PC-9 (cell line): ENCODE results near the gene FGFR2. TPM values are rescaled to one million over a fixed set of nuclear protein-coding genes. Genes with fewer than 3 reads are reported as not detected.

Experiments
- BruUV-seq: library from RNA; stranded (reverse); fragments of 400-500 nt; replicated peaks from 2 replicates; lab custom pipeline; 2021; lab: Mats Ljungman, UMichigan
- CTCF ChIA-PET: fragments of 300-600 bp; sonication (Branson Sonifier 250); formaldehyde crosslinking; loops from one replicate; lab custom pipeline; 2022; ENCODE audit warnings: antibody characterized with exemption; lab: Charles Lee
- POLR2A ChIA-PET: fragments of 300-600 bp; sonication (Branson Sonifier 250); formaldehyde crosslinking; loops from one replicate; lab custom pipeline; 2022; ENCODE audit warnings: antibody characterized with exemption; ENCODE audit not compliant: unreplicated experiment; lab: Charles Lee
- DNase-seq, 2 experiments: peaks; one replicate each; pipeline versions ENCODE4 v3.0.0 to v3.0.0-alpha.2; 2015 to 2022; ENCODE audit warnings: mixed read lengths in 1 of 2
- H2AFZ ChIP-seq: fragments of 200-600 bp; sonication (generic); 2 replicates; pipeline ENCODE4 v1.8.1; 2017; ENCODE audit warnings: antibody characterized with exemption
- H3F3A ChIP-seq: fragments of 200-600 bp; sonication (generic); 2 replicates; pipeline ENCODE4 v1.8.1; 2017; ENCODE audit warnings: antibody characterized with exemption, mild to moderate bottlenecking, low read depth; ENCODE audit not compliant: insufficient read depth
- H3K27ac ChIP-seq: fragments of 200-600 bp; sonication (generic); 2 replicates; pipeline ENCODE4 v1.6.1; 2016; ENCODE audit warnings: mixed run types
- H3K27me3 ChIP-seq: fragments of 200-600 bp; sonication (generic); 2 replicates; pipeline ENCODE4 v1.6.1; 2016; ENCODE audit warnings: low read depth, mixed run types; ENCODE audit not compliant: insufficient read depth
- H3K36me3 ChIP-seq: fragments of 200-600 bp; sonication (generic); 2 replicates; pipeline ENCODE4 v1.6.1; 2016; ENCODE audit warnings: low read depth, mixed run types
- H3K4me1 ChIP-seq: fragments of 200-600 bp; sonication (generic); replicated peaks from 2 replicates; pipeline ENCODE4 v1.6.1; 2016; ENCODE audit warnings: mixed run types; ENCODE audit not compliant: insufficient read depth
- H3K4me2 ChIP-seq: fragments of 200-600 bp; sonication (generic); 2 replicates; pipeline ENCODE4 v1.6.1; 2017; ENCODE audit warnings: mixed run types
- H3K4me3 ChIP-seq: fragments of 200-600 bp; sonication (generic); 2 replicates; pipeline ENCODE4 v1.6.1; 2016; ENCODE audit warnings: mixed run types
- H3K79me2 ChIP-seq: fragments of 200-600 bp; sonication (generic); 2 replicates; pipeline ENCODE4 v1.6.1; 2017; ENCODE audit warnings: low read depth, mixed run types
- H3K9me2 ChIP-seq: fragments of 200-600 bp; sonication (generic); 2 replicates; pipeline ENCODE4 v1.8.1; 2017; ENCODE audit warnings: mild to moderate bottlenecking; ENCODE audit not compliant: insufficient read depth
- H3K9me3 ChIP-seq: fragments of 200-600 bp; sonication (generic); 2 replicates; pipeline ENCODE4 v1.8.1; 2016; ENCODE audit warnings: low read depth; ENCODE audit not compliant: insufficient read depth
- H4K20me1 ChIP-seq: fragments of 200-600 bp; sonication (generic); 2 replicates; pipeline ENCODE4 v1.8.1; 2017; ENCODE audit not compliant: insufficient read depth
- EZH2 ChIP-seq: fragments of 200-600 bp; sonication (generic); IDR thresholded peaks from 2 replicates; pipeline ENCODE4 v1.8.0; 2017; ENCODE audit warnings: antibody characterized with exemption, low read depth
- intact Hi-C: fragments of 100-400 bp; cut with micrococcal nuclease; formaldehyde crosslinking; loops from one replicate; pipeline ENCODE4 v1.10.0; 2022; ENCODE audit not compliant: unreplicated experiment
- total RNA-seq: library from RNA; stranded (reverse); gene quantifications from 2 replicates; pipeline ENCODE4 v1.2.3, GENCODE V29; 2021
- TF ChIP-seq, protein P1 (sequence below): fragments of 200-600 bp; sonication (generic); conservative IDR thresholded peaks from 2 replicates; pipeline ENCODE4 v1.6.1; 2017; ENCODE audit warnings: mixed run types, antibody characterized with exemption, mild to moderate bottlenecking, moderate library complexity

FGFR2 gene
- total RNA-seq, 1 experiment from 2014 or later = not detected

DNA sequence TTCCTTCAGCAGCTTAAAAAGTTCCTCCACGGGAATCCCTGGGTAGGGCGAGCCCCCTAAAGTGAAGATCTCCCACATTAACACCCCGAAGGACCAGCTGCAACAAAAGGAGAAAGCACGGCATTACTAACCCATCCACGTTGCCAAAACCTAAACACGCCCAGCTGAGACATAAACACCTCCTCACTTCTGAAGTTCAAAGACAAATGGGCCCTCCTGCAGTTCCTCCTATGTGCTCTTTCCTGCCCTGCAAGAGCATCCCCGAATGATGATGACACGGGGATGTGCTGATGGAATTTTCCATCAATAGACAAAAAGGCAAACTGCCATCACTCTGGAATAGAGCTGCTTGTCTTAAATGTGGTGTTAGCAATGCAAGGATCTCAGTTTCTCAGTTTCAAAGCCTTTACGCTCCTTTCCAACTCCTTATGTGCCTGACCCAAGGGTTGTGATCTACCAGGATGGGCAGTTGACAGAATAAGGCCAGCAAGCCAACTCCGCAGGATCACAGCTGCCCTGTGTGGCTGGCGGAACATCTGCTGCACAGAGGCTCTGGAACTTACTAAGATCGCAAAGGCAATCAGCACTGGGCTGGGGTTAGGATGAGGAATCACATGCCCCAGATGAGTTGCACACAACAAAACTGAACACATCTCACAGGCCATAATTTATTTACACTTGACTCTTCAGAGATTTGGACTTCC, 112.7 kb downstream of the FGFR2 start:
- peaks cover 62% of the 10 kb centered on the region for H3K27me3 ChIP-seq
- CTCF ChIA-PET = no interaction called here
- no peaks in the 10 kb centered on the region for H3K79me2 ChIP-seq
- H3K9me3 ChIP-seq = no peaks in the 10 kb centered on the region
- H3K27ac ChIP-seq = no peak overlapping the region
- H3K4me2 ChIP-seq = no peak overlapping the region
- intact Hi-C loops = no loop called here
- no peak for DNase-seq
- no peaks in the 10 kb centered on the region for H3K9me2 ChIP-seq
- POLR2A ChIA-PET = no interaction called here
- H2AFZ ChIP-seq = no peak overlapping the region
- no peaks in the 10 kb centered on the region for H3K36me3 ChIP-seq
- H3K4me1 ChIP-seq = no peaks in the 10 kb centered on the region
- BruUV-seq = no TSS peak
- H4K20me1 ChIP-seq = no peaks in the 10 kb centered on the region
- H3F3A ChIP-seq = no peaks in the 10 kb centered on the region
- TF ChIP-seq, protein P1, sequence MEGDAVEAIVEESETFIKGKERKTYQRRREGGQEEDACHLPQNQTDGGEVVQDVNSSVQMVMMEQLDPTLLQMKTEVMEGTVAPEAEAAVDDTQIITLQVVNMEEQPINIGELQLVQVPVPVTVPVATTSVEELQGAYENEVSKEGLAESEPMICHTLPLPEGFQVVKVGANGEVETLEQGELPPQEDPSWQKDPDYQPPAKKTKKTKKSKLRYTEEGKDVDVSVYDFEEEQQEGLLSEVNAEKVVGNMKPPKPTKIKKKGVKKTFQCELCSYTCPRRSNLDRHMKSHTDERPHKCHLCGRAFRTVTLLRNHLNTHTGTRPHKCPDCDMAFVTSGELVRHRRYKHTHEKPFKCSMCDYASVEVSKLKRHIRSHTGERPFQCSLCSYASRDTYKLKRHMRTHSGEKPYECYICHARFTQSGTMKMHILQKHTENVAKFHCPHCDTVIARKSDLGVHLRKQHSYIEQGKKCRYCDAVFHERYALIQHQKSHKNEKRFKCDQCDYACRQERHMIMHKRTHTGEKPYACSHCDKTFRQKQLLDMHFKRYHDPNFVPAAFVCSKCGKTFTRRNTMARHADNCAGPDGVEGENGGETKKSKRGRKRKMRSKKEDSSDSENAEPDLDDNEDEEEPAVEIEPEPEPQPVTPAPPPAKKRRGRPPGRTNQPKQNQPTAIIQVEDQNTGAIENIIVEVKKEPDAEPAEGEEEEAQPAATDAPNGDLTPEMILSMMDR = no peak
- no peak for TF ChIP-seq EZH2
- no peak overlapping the region for H3K4me3 ChIP-seq

DNA sequence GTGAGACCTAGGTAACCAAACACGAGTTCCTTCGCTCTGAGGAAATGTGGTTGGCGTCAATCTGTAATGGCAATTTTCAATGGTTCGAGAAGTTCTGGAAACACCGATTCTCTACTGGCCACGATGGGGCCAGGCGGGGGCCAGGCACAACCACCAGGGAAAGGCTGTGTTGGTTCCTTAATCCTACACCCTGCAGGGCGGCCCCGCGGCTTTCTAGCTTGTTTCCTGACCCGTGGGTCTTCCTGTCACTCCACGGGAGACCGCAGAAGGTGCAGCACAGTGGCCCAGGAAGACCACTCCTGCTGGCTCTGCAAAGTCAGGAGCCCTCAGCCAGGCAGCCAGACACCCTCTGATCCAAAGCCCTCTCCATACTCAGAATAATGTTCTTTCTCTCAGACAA, 113.4 kb downstream of the FGFR2 start:
- POLR2A ChIA-PET = no interaction called here
- H3K36me3 ChIP-seq = no peaks in the 10 kb centered on the region
- no peaks in the 10 kb centered on the region for H4K20me1 ChIP-seq
- H3K79me2 ChIP-seq = no peaks in the 10 kb centered on the region
- H3K4me3 ChIP-seq = no peak overlapping the region
- no peaks in the 10 kb centered on the region for H3F3A ChIP-seq
- H2AFZ ChIP-seq = no peak overlapping the region
- H3K4me1 ChIP-seq = no peaks in the 10 kb centered on the region
- H3K4me2 ChIP-seq = no peak overlapping the region
- TF ChIP-seq EZH2 = no peak
- TF ChIP-seq, protein P1 = no peak
- CTCF ChIA-PET = no interaction called here
- no TSS peak for BruUV-seq
- no peak for DNase-seq
- H3K27ac ChIP-seq = no peak overlapping the region
- H3K9me3 ChIP-seq = no peaks in the 10 kb centered on the region
- H3K27me3 ChIP-seq = peaks cover 62% of the 10 kb centered on the region
- intact Hi-C loops = no loop called here
- no peaks in the 10 kb centered on the region for H3K9me2 ChIP-seq

DNA sequence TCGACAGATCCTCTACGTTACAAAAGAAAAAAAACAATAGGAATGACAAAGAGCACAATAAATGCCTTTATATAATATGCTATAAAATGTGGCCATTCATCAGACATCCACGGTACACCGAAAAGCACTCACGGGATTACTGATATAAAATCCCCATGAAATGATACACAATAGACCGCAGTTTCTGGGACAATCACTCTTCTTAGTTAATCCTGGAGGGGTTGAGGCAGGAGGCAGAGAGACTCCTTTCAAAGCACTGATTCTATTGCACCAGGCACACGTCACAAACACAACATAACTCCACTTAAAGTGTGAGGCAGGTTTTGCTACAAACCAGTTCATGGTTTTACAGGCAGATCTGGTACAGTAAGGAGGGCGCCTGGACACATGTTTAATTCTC, 113.8 kb downstream of the FGFR2 start:
- Histone ChIP-seq H3K9me3 (no peaks in the 10 kb centered on the region), H3K4me3 (no peak overlapping the region), H3K4me2 (no peak overlapping the region), H3K9me2 (no peaks in the 10 kb centered on the region), H3F3A (no peaks in the 10 kb centered on the region), H3K27me3 (peaks cover 62% of the 10 kb centered on the region), H3K36me3 (no peaks in the 10 kb centered on the region), H3K4me1 (no peaks in the 10 kb centered on the region), H2AFZ (no peak overlapping the region), H3K79me2 (no peaks in the 10 kb centered on the region), H4K20me1 (no peaks in the 10 kb centered on the region), H3K27ac (no peak overlapping the region)
- ChIA-PET POLR2A (no interaction called here), CTCF (no interaction called here)
- no TSS peak for BruUV-seq
- intact Hi-C loops = no loop called here
- DNase-seq = no peak
- TF ChIP-seq, protein P1 = no peak
- TF ChIP-seq EZH2 = no peak
